OCI-LY1 (cell line): ENCODE data around the gene SKAP1.

Experiments
- EZH2 ChIP-seq: fragments of 200-600 bp; sonication (generic), shearing (Covaris generic); IDR thresholded peaks from 2 replicates; pipeline ENCODE4 v1.8.0; 2017; ENCODE audit warnings: borderline replicate concordance, mixed run types, mild to moderate bottlenecking, antibody characterized with exemption, low read length, moderate library complexity, mixed read lengths
- TF ChIP-seq, protein P1 (sequence below): fragments of 200-600 bp; sonication (generic), shearing (Covaris generic); IDR thresholded peaks from 2 replicates; pipeline ENCODE4 v1.5.1; 2017; ENCODE audit warnings: mild to moderate bottlenecking, antibody characterized with exemption, low read length, moderate library complexity, mixed read lengths

DNA sequence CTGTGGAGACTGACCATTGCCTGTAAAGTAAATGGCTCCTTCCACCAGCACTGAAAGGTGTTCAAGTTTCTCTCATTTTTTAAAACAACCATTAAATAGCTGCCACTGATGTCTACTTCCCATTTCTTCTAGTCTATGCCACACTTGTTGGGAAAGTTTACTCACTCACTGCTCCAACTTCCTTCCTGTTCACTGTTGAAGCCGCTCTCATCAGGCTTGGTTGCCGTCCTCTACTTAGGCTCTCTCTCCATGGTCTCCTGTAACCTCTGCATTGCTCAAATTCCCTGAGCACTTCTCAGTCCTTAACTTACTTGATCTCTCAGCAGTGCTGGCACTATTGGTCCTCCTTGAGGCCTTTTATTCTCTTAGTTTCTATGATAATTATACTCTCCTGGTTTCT lies 290.1 kb downstream of the SKAP1 start:
- TF ChIP-seq EZH2, result no peak
- TF ChIP-seq, protein P1, sequence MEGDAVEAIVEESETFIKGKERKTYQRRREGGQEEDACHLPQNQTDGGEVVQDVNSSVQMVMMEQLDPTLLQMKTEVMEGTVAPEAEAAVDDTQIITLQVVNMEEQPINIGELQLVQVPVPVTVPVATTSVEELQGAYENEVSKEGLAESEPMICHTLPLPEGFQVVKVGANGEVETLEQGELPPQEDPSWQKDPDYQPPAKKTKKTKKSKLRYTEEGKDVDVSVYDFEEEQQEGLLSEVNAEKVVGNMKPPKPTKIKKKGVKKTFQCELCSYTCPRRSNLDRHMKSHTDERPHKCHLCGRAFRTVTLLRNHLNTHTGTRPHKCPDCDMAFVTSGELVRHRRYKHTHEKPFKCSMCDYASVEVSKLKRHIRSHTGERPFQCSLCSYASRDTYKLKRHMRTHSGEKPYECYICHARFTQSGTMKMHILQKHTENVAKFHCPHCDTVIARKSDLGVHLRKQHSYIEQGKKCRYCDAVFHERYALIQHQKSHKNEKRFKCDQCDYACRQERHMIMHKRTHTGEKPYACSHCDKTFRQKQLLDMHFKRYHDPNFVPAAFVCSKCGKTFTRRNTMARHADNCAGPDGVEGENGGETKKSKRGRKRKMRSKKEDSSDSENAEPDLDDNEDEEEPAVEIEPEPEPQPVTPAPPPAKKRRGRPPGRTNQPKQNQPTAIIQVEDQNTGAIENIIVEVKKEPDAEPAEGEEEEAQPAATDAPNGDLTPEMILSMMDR, result no peak
